Measurements from ENCODE around the gene PCOLCE2.
A peak's percentile ranks its signal among the peaks of the same experiment; 100 is the strongest.

Gene PCOLCE2

GRCh38 chr3:142863930-142864920, 24.7 kb downstream of the PCOLCE2 start:
- DNase-seq (ENCODE audit: low read depth in 2 of 2) = no peak

GRCh38 chr3:142863010-142863817, 25.7 kb downstream of the PCOLCE2 start:
- DNase-seq (ENCODE audit: low read depth in 2 of 2) = no peak

GRCh38 chr3:142861926-142862325, 27.0 kb downstream of the PCOLCE2 start:
- DNase-seq (ENCODE audit: low read depth in 2 of 2) = no peak

- DNase-seq (ENCODE audit: low read depth in 2 of 2) = no peak
Observed at GRCh38 chr3:142858043-142858442, 30.8 kb downstream of the PCOLCE2 start.

- DNase-seq (ENCODE audit: low read depth in 2 of 2) = no peak
Observed at GRCh38 chr3:142857056-142857455, 31.8 kb downstream of the PCOLCE2 start.

- DNase-seq (ENCODE audit: low read depth in 2 of 2) = no peak
Observed at GRCh38 chr3:142853270-142854168, 35.4 kb downstream of the PCOLCE2 start.

GRCh38 chr3:142852009-142852408, 36.9 kb downstream of the PCOLCE2 start:
- no peak for DNase-seq (ENCODE audit: low read depth in 2 of 2)

- DNase-seq (ENCODE audit: low read depth in 2 of 2) = peak in 1 of 2 donors; percentile 15
Observed at GRCh38 chr3:142850395-142851023, 38.4 kb downstream of the PCOLCE2 start.

- no peak for DNase-seq (ENCODE audit: low read depth in 2 of 2)
Observed at GRCh38 chr3:142849148-142849547, 39.7 kb downstream of the PCOLCE2 start.

- DNase-seq (ENCODE audit: low read depth in 2 of 2) = no peak
Observed at GRCh38 chr3:142846779-142847577, 41.9 kb downstream of the PCOLCE2 start.

GRCh38 chr3:142844339-142844977, 44.4 kb downstream of the PCOLCE2 start:
- no peak for DNase-seq (ENCODE audit: low read depth in 2 of 2)

- no peak for DNase-seq (ENCODE audit: low read depth in 2 of 2)
Observed at GRCh38 chr3:142839831-142840230, 49.1 kb downstream of the PCOLCE2 start.

GRCh38 chr3:142837526-142837925, 51.4 kb downstream of the PCOLCE2 start:
- DNase-seq (ENCODE audit: low read depth in 2 of 2) = no peak

- DNase-seq (ENCODE audit: low read depth in 2 of 2) = peak; percentile 47 to 50
Observed at GRCh38 chr3:142828703-142829305, 60.1 kb downstream of the PCOLCE2 start.

- no peak for DNase-seq (ENCODE audit: low read depth in 2 of 2)
Observed at GRCh38 chr3:142819179-142819578, 69.7 kb downstream of the PCOLCE2 start.

- DNase-seq (ENCODE audit: low read depth in 2 of 2) = no peak
Observed at GRCh38 chr3:142818651-142819050, 70.2 kb downstream of the PCOLCE2 start.

- no peak for DNase-seq (ENCODE audit: low read depth in 2 of 2)
Observed at GRCh38 chr3:142817897-142818296, 71.0 kb downstream of the PCOLCE2 start.

GRCh38 chr3:142817356-142817755, 71.5 kb downstream of the PCOLCE2 start:
- DNase-seq (ENCODE audit: low read depth in 2 of 2) = no peak

- no peak for DNase-seq (ENCODE audit: low read depth in 2 of 2)
Observed at GRCh38 chr3:142815803-142816202, 73.1 kb downstream of the PCOLCE2 start.

All from stimulated activated CD8-positive, alpha-beta memory T cell treated with anti-CD3 and anti-CD28 coated beads, Interleukin-15, amount 100 ng/mL, for 48 hours (primary cell).